PFSK-1 (cell line): Measurements from ENCODE around the gene PROM2. TPM values are rescaled to one million over a fixed set of nuclear protein-coding genes. Genes with fewer than 3 reads are reported as not detected.

Experiments used
- FOXP2 ChIP-seq: optimal IDR thresholded peaks from 2 replicates; pipeline ENCODE3; 2011; ENCODE audit warnings: borderline replicate concordance, control low read depth, inconsistent platforms; ENCODE audit not compliant: insufficient read depth; ENCODE audit errors: extremely low read length, extremely low read depth
- POLR2AphosphoS5 ChIP-seq: IDR thresholded peaks from 2 replicates; pipeline ENCODE4 v1.6.1; 2012; ENCODE audit warnings: low read depth, mild to moderate bottlenecking, control low read depth, low read length, moderate library complexity
- SIN3A ChIP-seq: IDR thresholded peaks from 2 replicates; pipeline ENCODE4 v1.6.1; 2012; ENCODE audit warnings: mild to moderate bottlenecking, low read length, moderate library complexity, borderline replicate concordance; ENCODE audit not compliant: insufficient read depth
- TAF1 ChIP-seq: IDR thresholded peaks from 2 replicates; pipeline ENCODE4 v1.6.1; 2012; ENCODE audit warnings: low read length, control low read depth, borderline replicate concordance; ENCODE audit not compliant: insufficient read depth
- polyA plus RNA-seq: library from polyadenylated mRNA; unstranded; fragments of >200 nt; gene quantifications from one replicate; pipeline ENCODE4 v1.2.1, GENCODE V29; 2012; ENCODE audit warnings: low read depth, missing spikeins; ENCODE audit not compliant: insufficient read length
- TF ChIP-seq, protein P1 (sequence below), 2 experiments: IDR thresholded peaks; 2 replicates each; pipeline versions ENCODE4 v1.6.1 to v1.8.0; 2011 to 2012; ENCODE audit warnings: low read depth in 2 of 2, low read length in 2 of 2, control low read depth in 1 of 2, inconsistent platforms in 1 of 2, mild to moderate bottlenecking in 1 of 2, moderate library complexity in 1 of 2; ENCODE audit not compliant: insufficient read depth in 1 of 2

Gene PROM2, protein sequence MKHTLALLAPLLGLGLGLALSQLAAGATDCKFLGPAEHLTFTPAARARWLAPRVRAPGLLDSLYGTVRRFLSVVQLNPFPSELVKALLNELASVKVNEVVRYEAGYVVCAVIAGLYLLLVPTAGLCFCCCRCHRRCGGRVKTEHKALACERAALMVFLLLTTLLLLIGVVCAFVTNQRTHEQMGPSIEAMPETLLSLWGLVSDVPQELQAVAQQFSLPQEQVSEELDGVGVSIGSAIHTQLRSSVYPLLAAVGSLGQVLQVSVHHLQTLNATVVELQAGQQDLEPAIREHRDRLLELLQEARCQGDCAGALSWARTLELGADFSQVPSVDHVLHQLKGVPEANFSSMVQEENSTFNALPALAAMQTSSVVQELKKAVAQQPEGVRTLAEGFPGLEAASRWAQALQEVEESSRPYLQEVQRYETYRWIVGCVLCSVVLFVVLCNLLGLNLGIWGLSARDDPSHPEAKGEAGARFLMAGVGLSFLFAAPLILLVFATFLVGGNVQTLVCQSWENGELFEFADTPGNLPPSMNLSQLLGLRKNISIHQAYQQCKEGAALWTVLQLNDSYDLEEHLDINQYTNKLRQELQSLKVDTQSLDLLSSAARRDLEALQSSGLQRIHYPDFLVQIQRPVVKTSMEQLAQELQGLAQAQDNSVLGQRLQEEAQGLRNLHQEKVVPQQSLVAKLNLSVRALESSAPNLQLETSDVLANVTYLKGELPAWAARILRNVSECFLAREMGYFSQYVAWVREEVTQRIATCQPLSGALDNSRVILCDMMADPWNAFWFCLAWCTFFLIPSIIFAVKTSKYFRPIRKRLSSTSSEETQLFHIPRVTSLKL
- polyA plus RNA-seq = 1.1 TPM

DNA sequence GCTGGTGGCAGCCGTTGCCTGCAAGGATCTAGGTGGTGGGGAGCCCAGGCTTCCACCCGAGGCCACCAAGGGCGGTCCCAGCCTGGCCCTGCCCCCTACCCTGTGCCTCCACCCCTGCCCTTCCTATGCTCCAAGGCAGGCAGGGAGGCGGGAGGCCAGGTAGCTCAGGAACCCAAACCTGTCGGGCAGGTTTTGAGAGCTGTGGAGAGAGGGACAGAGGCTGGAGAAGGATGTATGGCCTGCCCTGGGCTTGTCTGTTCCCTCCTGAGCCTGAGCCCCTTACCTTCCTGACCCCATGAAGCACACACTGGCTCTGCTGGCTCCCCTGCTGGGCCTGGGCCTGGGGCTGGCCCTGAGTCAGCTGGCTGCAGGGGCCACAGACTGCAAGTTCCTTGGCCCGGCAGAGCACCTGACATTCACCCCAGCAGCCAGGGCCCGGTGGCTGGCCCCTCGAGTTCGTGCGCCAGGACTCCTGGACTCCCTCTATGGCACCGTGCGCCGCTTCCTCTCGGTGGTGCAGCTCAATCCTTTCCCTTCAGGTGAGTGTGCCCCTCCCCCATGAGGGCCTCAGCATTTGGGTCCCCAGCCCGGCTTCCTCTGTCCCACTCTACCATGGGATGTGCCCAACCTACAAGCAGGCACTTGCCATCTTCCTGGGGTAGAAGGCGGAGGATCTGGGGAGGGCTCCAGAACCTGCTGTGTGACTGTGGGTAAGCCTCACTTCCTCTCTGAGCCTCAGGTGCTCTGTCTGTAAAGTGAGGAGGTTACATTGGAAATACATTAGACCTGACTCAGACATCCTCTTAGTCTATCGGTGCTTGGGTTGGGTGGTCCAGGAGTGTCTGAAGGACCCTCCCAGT, at the start of gene PROM2:
PROM2 (plus strand) TSS at position 159 of the 860 bp plus-strand sequence; CDS start at position 296, 137 bp downstream.
- TF ChIP-seq, protein P1, sequence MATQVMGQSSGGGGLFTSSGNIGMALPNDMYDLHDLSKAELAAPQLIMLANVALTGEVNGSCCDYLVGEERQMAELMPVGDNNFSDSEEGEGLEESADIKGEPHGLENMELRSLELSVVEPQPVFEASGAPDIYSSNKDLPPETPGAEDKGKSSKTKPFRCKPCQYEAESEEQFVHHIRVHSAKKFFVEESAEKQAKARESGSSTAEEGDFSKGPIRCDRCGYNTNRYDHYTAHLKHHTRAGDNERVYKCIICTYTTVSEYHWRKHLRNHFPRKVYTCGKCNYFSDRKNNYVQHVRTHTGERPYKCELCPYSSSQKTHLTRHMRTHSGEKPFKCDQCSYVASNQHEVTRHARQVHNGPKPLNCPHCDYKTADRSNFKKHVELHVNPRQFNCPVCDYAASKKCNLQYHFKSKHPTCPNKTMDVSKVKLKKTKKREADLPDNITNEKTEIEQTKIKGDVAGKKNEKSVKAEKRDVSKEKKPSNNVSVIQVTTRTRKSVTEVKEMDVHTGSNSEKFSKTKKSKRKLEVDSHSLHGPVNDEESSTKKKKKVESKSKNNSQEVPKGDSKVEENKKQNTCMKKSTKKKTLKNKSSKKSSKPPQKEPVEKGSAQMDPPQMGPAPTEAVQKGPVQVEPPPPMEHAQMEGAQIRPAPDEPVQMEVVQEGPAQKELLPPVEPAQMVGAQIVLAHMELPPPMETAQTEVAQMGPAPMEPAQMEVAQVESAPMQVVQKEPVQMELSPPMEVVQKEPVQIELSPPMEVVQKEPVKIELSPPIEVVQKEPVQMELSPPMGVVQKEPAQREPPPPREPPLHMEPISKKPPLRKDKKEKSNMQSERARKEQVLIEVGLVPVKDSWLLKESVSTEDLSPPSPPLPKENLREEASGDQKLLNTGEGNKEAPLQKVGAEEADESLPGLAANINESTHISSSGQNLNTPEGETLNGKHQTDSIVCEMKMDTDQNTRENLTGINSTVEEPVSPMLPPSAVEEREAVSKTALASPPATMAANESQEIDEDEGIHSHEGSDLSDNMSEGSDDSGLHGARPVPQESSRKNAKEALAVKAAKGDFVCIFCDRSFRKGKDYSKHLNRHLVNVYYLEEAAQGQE (IDR thresholded peaks at IDR 0.05; ENCODE audit: insufficient read depth in 1 of 2, low read depth in 2 of 2, low read length in 2 of 2) = no peak
- TF ChIP-seq FOXP2 = no peak
- TF ChIP-seq SIN3A = no peak
- TF ChIP-seq TAF1 = no peak

DNA sequence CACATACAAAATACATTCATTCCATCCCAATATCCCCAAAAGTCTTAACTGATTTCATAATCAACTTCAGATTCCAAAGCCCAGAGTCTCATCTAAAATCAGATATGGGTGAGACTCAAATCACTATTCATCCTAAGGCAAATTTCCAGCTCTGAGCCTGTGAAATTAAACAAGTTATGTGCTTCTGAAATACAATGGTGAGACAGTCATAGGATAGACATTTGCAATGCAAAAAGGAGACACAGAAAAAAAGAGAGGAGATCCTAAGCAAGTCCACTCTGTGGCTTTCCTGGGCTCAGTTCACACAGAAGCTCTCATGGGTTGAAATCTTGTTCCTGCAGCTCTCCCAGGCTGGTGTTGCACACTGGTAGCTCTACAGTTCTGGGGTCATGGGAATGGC, 48.6 kb upstream of the PROM2 start:
- no peak for TF ChIP-seq POLR2AphosphoS5
- TF ChIP-seq, protein P1 (IDR thresholded peaks at IDR 0.05; ENCODE audit: insufficient read depth in 1 of 2, low read depth in 2 of 2, low read length in 2 of 2) = no peak
- no peak for TF ChIP-seq TAF1
- TF ChIP-seq SIN3A = no peak
- TF ChIP-seq FOXP2 = no peak

DNA sequence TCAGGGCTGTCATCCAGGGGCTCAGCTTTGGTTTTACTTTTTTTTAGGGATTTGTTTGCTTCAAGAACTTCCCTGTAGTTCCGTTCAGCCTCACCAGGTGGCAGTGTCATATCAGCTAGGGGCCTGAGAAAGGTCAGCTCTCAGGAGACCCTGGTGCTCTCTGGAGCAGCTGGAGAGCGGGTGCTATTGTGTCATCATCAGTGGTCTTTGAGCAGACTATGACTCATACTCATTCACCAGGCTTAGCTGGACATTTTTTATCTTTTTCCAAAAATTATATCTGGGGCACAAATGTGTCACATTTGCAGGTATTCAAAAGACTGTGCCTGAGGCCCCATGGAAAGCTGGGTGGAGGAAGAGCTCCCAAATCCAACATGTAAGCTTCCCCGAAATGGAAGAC, 42.5 kb upstream of the PROM2 start:
- no peak for TF ChIP-seq POLR2AphosphoS5
- no peak for TF ChIP-seq SIN3A
- TF ChIP-seq, protein P1 (IDR thresholded peaks at IDR 0.05; ENCODE audit: insufficient read depth in 1 of 2, low read depth in 2 of 2, low read length in 2 of 2) = no peak
- TF ChIP-seq TAF1 = no peak
- TF ChIP-seq FOXP2 = no peak

DNA sequence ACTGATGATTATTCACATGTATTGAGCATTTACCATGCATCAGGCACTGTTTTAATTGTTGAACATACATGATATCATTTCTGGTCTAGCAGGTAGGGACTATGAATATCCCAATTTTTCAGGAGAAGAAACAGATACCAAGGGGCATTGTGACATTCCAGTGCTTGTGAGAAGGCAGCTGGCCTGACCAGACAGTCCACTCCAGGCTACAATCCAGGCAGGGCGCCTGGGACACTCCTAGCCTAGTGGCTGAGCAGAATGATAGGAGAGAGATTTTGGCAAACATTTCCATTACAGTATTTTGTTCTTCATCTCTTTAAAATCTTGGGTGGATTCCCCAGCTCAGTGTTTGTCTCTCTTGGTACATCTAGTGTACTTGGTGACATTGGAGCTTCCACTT, 42.0 kb upstream of the PROM2 start:
- TF ChIP-seq FOXP2 (no peak), SIN3A (no peak), POLR2AphosphoS5 (no peak), TAF1 (no peak)
- TF ChIP-seq, protein P1 (IDR thresholded peaks at IDR 0.05; ENCODE audit: insufficient read depth in 1 of 2, low read depth in 2 of 2, low read length in 2 of 2) = no peak
